Cardiac fibroblast (primary cell): ENCODE results near the gene SLC35F1.

ENCODE experiments used
- DNase-seq, 2 donors: peaks; one replicate each; pipeline versions ENCODE4 v3.0.0 to v3.0.0-alpha.2; 2010; ENCODE audit warnings: low read depth in 2 of 2
- H3K4me3 ChIP-seq, 2 donors: replicated peaks in 1 of 2; 1 replicate in 1 of 2; 2 replicates in 1 of 2; pipeline ENCODE4 v1.5.1; 2011; ENCODE audit warnings: low read depth in 2 of 2, low read length in 2 of 2, mild to moderate bottlenecking in 2 of 2, moderate library complexity in 1 of 2
- TF ChIP-seq, protein P1 (sequence below): IDR thresholded peaks from one replicate; pipeline ENCODE4 v1.5.1; 2011; ENCODE audit warnings: low read depth, mild to moderate bottlenecking, low read length, inconsistent platforms

The SLC35F1 gene

DNA sequence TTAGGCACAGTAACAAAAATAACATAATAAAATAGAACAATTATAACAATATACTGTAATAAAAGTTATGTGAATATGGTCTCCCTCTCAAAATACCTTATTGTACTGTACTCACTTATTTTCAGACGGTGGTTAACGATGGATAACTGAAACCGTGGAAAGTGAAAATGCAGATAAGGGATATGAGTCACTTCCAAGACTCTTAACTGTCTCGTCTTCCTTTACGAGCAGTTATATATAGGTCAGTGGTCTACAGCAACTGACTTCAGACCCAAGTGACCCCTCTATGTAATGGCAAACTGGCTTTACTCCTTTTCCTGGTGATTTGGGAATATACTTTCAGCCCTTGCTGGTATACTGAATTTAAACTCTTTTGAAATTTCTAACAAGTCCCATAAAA, 261.4 kb downstream of the SLC35F1 start:
- DNase-seq: no peak
- no peak overlapping the region for H3K4me3 ChIP-seq
- TF ChIP-seq, protein P1, sequence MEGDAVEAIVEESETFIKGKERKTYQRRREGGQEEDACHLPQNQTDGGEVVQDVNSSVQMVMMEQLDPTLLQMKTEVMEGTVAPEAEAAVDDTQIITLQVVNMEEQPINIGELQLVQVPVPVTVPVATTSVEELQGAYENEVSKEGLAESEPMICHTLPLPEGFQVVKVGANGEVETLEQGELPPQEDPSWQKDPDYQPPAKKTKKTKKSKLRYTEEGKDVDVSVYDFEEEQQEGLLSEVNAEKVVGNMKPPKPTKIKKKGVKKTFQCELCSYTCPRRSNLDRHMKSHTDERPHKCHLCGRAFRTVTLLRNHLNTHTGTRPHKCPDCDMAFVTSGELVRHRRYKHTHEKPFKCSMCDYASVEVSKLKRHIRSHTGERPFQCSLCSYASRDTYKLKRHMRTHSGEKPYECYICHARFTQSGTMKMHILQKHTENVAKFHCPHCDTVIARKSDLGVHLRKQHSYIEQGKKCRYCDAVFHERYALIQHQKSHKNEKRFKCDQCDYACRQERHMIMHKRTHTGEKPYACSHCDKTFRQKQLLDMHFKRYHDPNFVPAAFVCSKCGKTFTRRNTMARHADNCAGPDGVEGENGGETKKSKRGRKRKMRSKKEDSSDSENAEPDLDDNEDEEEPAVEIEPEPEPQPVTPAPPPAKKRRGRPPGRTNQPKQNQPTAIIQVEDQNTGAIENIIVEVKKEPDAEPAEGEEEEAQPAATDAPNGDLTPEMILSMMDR: no peak

DNA sequence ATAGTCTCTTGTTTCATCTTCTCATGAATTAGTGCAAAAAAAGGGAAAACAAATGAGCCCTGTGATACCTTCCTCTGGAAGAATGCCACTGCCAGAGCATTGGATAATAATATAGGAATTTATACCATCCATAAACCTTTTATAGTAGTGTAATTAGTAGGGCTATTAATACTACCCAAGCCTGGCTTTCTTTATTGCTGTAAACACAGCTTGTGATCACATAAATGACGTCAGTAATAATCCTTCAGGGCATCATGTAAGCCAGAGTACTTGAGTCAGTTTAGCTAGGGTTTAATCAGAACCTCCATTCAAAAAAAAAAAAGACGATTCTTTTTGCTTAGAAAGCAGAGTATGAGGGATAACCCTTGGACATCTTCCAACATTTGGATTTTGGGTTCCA, 264.8 kb downstream of the SLC35F1 start:
- DNase-seq: no peak
- H3K4me3 ChIP-seq: no peak overlapping the region
- TF ChIP-seq, protein P1: no peak

DNA sequence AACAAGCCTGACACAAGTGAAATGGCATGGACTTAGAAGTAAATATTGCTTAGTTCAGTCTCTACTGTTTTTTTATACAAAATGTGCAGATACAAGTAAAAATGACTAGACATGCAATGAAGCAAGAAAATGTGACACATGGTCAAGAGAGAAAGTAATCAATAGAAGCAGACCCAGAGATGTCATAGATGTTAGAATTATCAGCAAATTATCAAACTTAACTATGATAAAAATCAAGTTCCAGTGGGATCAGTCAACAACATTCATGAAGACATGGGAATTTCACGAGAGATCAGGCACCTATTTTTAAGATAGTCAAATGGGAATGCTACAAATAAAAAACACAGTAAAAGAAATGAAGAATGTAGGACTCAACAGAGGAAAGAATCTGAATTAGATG, 267.0 kb downstream of the SLC35F1 start:
- H3K4me3 ChIP-seq: no peak overlapping the region
- no peak for DNase-seq
- TF ChIP-seq, protein P1: no peak

DNA sequence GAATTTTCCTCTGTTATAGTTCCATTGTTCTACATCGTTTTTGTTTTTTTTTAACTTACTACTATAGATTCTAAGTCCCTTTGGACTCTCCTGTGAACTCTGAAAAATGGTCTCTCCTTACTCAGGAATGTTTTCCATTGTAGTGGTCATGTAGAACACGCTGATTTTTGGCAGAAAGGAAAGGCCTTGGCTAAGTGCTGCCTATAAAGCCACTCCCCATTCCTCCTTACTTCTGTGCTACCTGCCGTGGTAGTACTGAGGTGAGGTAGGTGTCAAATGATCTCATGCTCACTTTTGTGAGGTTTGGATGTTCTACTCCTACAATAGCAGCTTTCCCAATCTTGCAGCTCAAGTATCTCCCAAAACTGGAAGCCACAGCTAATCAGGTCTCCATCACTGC, 270.7 kb downstream of the SLC35F1 start:
- TF ChIP-seq, protein P1: no peak
- H3K4me3 ChIP-seq: no peak overlapping the region
- DNase-seq: no peak

DNA sequence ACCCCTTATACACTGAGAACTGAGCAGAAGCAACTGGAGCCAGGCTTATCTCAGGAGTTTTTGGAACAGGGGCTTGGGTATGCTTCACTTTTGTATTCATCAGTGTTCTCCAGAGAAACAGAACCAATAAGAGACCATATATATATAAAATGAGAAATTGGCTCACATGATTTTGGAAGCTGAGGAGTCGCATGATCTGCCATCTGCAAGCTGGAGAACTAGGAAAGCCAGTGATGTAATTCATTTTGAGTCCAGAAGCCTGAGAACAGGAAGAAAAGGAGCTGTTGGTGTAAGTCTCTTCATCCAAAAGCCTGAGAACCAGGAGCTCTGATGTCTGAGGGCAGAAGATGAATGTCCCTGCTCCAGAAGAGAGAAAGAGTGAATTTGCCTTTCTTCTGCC, 272.0 kb downstream of the SLC35F1 start:
- no peak overlapping the region for H3K4me3 ChIP-seq
- TF ChIP-seq, protein P1: no peak
- DNase-seq: no peak

DNA sequence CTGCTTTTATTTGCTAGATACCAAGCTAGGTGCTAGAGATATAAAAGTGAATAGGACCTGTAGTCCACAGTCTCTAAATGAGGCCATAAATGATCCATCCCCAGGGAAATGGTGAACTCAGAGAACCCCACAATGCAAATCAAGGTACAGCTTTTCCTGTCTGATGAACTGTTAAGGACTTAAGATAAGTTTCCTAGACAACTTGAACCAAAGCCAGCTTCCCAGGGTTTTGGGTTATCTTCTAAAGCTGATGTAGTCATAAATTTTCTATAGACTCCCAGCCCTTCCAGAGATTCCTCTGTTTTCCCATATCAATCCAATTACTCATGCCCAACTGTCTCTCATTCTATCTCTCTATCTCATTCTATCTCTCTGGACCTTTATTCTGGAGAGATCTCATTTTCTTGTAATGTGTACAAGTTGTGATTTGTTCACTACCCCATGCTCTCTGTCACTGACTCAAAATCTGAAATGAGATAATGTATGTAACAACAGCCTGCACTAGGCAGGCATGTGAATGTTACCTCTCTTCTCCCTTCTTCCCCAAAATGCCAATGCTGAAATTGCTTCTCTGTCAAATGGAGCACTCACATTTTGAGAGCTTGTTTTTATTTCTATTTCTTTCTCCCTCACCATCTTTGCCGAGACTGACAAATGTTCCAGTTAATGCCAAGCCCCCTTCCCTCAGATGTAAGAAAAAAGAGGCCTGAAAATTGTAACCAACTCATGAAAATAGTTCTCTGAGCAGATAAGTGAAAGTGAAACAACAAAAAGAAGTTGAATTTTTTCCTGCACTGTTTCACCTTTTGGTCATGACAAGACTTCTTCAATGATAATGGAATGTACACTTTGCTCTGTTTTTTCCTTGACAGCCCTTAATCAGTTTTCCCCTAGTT, 279.9 kb downstream of the SLC35F1 start:
- DNase-seq: no peak
- H3K4me3 ChIP-seq: no peak overlapping the region
- TF ChIP-seq, protein P1: no peak
